NCI-H2227 (cell line): ENCODE measurements around the gene SAT1.

Experiments
- DNase-seq: peaks from one replicate; lab custom pipeline; 2025; ENCODE audit not compliant: unreplicated experiment; lab: John Stamatoyannopoulos, UW

SAT1 gene

GRCh38 chrX:23804578-23804977 is 21.6 kb downstream of the SAT1 start:
- DNase-seq, result no peak

GRCh38 chrX:23805389-23805788 is 22.4 kb downstream of the SAT1 start:
- no peak for DNase-seq

GRCh38 chrX:23810279-23810678 is 27.3 kb downstream of the SAT1 start:
- DNase-seq, result no peak

GRCh38 chrX:23811108-23811651 is 28.2 kb downstream of the SAT1 start:
- DNase-seq, result no peak

- DNase-seq, result no peak
Observed at GRCh38 chrX:23811656-23812055, 28.7 kb downstream of the SAT1 start.

- DNase-seq, result no peak
Observed at GRCh38 chrX:23813808-23814207, 30.8 kb downstream of the SAT1 start.

GRCh38 chrX:23815376-23815775 is 32.4 kb downstream of the SAT1 start:
- DNase-seq, result no peak

GRCh38 chrX:23816179-23816578 is 33.2 kb downstream of the SAT1 start:
- DNase-seq, result no peak

- no peak for DNase-seq
Observed at GRCh38 chrX:23817979-23818336, 35.0 kb downstream of the SAT1 start.

GRCh38 chrX:23819385-23820234 is 36.6 kb downstream of the SAT1 start:
- no peak for DNase-seq

- no peak for DNase-seq
Observed at GRCh38 chrX:23820235-23820782, 37.3 kb downstream of the SAT1 start.

GRCh38 chrX:23821847-23822246 is 38.9 kb downstream of the SAT1 start:
- no peak for DNase-seq

GRCh38 chrX:23822397-23822796 is 39.4 kb downstream of the SAT1 start:
- peak; percentile 18 for DNase-seq

GRCh38 chrX:23822841-23823240 is 39.9 kb downstream of the SAT1 start:
- no peak for DNase-seq

- no peak for DNase-seq
Observed at GRCh38 chrX:23825675-23826074, 42.7 kb downstream of the SAT1 start.

- DNase-seq, result no peak
Observed at GRCh38 chrX:23826216-23826615, 43.2 kb downstream of the SAT1 start.

GRCh38 chrX:23826653-23827052 is 43.7 kb downstream of the SAT1 start:
- no peak for DNase-seq

- no peak for DNase-seq
Observed at GRCh38 chrX:23828881-23829280, 45.9 kb downstream of the SAT1 start.

GRCh38 chrX:23832721-23833120 is 49.7 kb downstream of the SAT1 start:
- no peak for DNase-seq
